Nephron progenitor cell (in vitro differentiated cells): ENCODE results near the gene SDSL.

Experiments used
- DNase-seq: peaks from one replicate; pipeline ENCODE4 v3.0.0; 2021
- H3K27ac Mint-ChIP-seq: 2 replicates; pipeline ENCODE4 v1.8.0; 2021; ENCODE audit warnings: mild to moderate bottlenecking, moderate library complexity, mixed read lengths
- H3K27me3 Mint-ChIP-seq: 2 replicates; pipeline ENCODE4 v1.8.0; 2021; ENCODE audit warnings: mild to moderate bottlenecking, low read depth, mixed read lengths; ENCODE audit not compliant: poor library complexity
- H3K36me3 Mint-ChIP-seq: 2 replicates; pipeline ENCODE4 v1.8.0; 2021; ENCODE audit warnings: low read depth, mixed read lengths
- H3K4me1 Mint-ChIP-seq: 2 replicates; pipeline ENCODE4 v1.8.0; 2021; ENCODE audit warnings: mixed read lengths
- H3K4me3 Mint-ChIP-seq: 2 replicates; pipeline ENCODE4 v1.8.0; 2021; ENCODE audit warnings: mild to moderate bottlenecking, moderate library complexity, mixed read lengths
- H3K9me3 Mint-ChIP-seq: 2 replicates; pipeline ENCODE4 v1.8.0; 2021; ENCODE audit warnings: mild to moderate bottlenecking, moderate library complexity, mixed read lengths
- CTCF ChIP-seq: fragments of 200-600 bp; sonication (generic); IDR thresholded peaks from 2 replicates; pipeline ENCODE4 v1.5.0; 2021; ENCODE audit warnings: antibody characterized with exemption

Gene SDSL

GRCh38 chr12:113427882-113428281 is 5.7 kb downstream of the SDSL start:
- TF ChIP-seq CTCF = no peak
- Mint-ChIP-seq H3K36me3 (no peaks in the 10 kb centered on the region), H3K27ac (no peak overlapping the region), H3K4me1 (no peaks in the 10 kb centered on the region), H3K9me3 (no peaks in the 10 kb centered on the region), H3K4me3 (no peak overlapping the region), H3K27me3 (peaks cover 52% of the 10 kb centered on the region)
- no peak for DNase-seq

GRCh38 chr12:113428482-113428881 is 6.3 kb downstream of the SDSL start:
- Mint-ChIP-seq H3K36me3 (no peaks in the 10 kb centered on the region), H3K9me3 (no peaks in the 10 kb centered on the region), H3K4me1 (no peaks in the 10 kb centered on the region), H3K27me3 (peaks cover 50% of the 10 kb centered on the region), H3K27ac (no peak overlapping the region), H3K4me3 (no peak overlapping the region)
- no peak for DNase-seq
- no peak for TF ChIP-seq CTCF

- no peak for DNase-seq
- peaks cover 25% of the 10 kb centered on the region for H3K27me3 Mint-ChIP-seq
- TF ChIP-seq CTCF = no peak
- no peak overlapping the region for H3K27ac Mint-ChIP-seq
- no peak overlapping the region for H3K4me3 Mint-ChIP-seq
- H3K4me1 Mint-ChIP-seq = no peaks in the 10 kb centered on the region
- no peaks in the 10 kb centered on the region for H3K9me3 Mint-ChIP-seq
- no peaks in the 10 kb centered on the region for H3K36me3 Mint-ChIP-seq
These were observed 10.8 kb downstream of the SDSL start for GRCh38 chr12:113432986-113433385.

- Mint-ChIP-seq H3K4me1 (peaks cover 5% of the 10 kb centered on the region), H3K36me3 (no peaks in the 10 kb centered on the region), H3K9me3 (no peaks in the 10 kb centered on the region), H3K27me3 (peaks cover 8% of the 10 kb centered on the region), H3K4me3 (no peak overlapping the region), H3K27ac (no peak overlapping the region)
- TF ChIP-seq CTCF = no peak
- no peak for DNase-seq
These were observed 13.2 kb downstream of the SDSL start for GRCh38 chr12:113435367-113435766.

- Mint-ChIP-seq H3K4me1 (peaks cover 6% of the 10 kb centered on the region), H3K4me3 (no peak overlapping the region), H3K27ac (no peak overlapping the region), H3K9me3 (no peaks in the 10 kb centered on the region), H3K27me3 (peaks cover 3% of the 10 kb centered on the region), H3K36me3 (no peaks in the 10 kb centered on the region)
- TF ChIP-seq CTCF = no peak
- no peak for DNase-seq
These were observed 14.4 kb downstream of the SDSL start for GRCh38 chr12:113436586-113436985.

GRCh38 chr12:113436993-113437728 is 15.0 kb downstream of the SDSL start:
- Mint-ChIP-seq H3K36me3 (no peaks in the 10 kb centered on the region), H3K27ac (no peak overlapping the region), H3K4me1 (peaks cover 6% of the 10 kb centered on the region), H3K27me3 (peaks cover 6% of the 10 kb centered on the region), H3K4me3 (no peak overlapping the region), H3K9me3 (no peaks in the 10 kb centered on the region)
- DNase-seq = no peak
- no peak for TF ChIP-seq CTCF
